NT2/D1 (cell line): ENCODE results near the gene POLR2C.

Experiments
- DNase-seq: peaks from one replicate; pipeline ENCODE4 v3.0.0-alpha.2; 2011; ENCODE audit warnings: low read depth, low spot score
- H3K27me3 ChIP-seq: 2 replicates; pipeline ENCODE4 v1.6.0; 2011; ENCODE audit warnings: mild to moderate bottlenecking; ENCODE audit not compliant: insufficient read length, insufficient read depth
- H3K36me3 ChIP-seq: 2 replicates; pipeline ENCODE4 v1.6.1; 2011; ENCODE audit warnings: mild to moderate bottlenecking, low read length, mixed read lengths; ENCODE audit not compliant: insufficient read depth, insufficient read length
- H3K4me1 ChIP-seq: 2 replicates; pipeline ENCODE4 v1.5.1; 2011; ENCODE audit not compliant: insufficient read depth, insufficient read length
- H3K4me3 ChIP-seq: 2 replicates; pipeline ENCODE4 v1.5.1; 2011; ENCODE audit warnings: low read depth; ENCODE audit not compliant: insufficient read length
- H3K9ac ChIP-seq: 2 replicates; pipeline ENCODE4 v1.6.0; 2011; ENCODE audit warnings: low read depth; ENCODE audit not compliant: insufficient read length
- H3K9me3 ChIP-seq: 2 replicates; pipeline ENCODE4 v1.5.1; 2011; ENCODE audit warnings: mild to moderate bottlenecking, low read length; ENCODE audit not compliant: insufficient read depth
- SUZ12 ChIP-seq: IDR thresholded peaks from 2 replicates; pipeline ENCODE4 v1.6.1; 2011; ENCODE audit not compliant: insufficient read length, insufficient read depth; ENCODE audit errors: extremely low read depth
- YY1 ChIP-seq: IDR thresholded peaks from 2 replicates; pipeline ENCODE4 v1.6.1; 2011; ENCODE audit not compliant: insufficient read length, insufficient read depth
- ZNF274 ChIP-seq: IDR thresholded peaks from 2 replicates; pipeline ENCODE4 v1.6.1; 2011; ENCODE audit warnings: mild to moderate bottlenecking, low read depth, low read length

The POLR2C gene

GRCh38 chr16:57462209-57462977 is at the start of gene POLR2C:
TSS of gene POLR2C (plus strand) at chr16:57462679. CDS start at chr16:57462725, 46 bp downstream.
- TF ChIP-seq ZNF274 = no peak
- TF ChIP-seq SUZ12 = no peak
- no peak for TF ChIP-seq YY1
- peaks cover 85% of the 10 kb centered on the region for H3K36me3 ChIP-seq
- DNase-seq = peak; percentile 87

GRCh38 chr16:57413301-57413730 is 49.2 kb upstream of the POLR2C start:
- H3K9me3 ChIP-seq = no peaks in the 10 kb centered on the region
- peaks cover 2% of the 10 kb centered on the region for H3K27me3 ChIP-seq
- TF ChIP-seq SUZ12 (no peak), ZNF274 (no peak)
- no peak for DNase-seq
- no peaks in the 10 kb centered on the region for H3K36me3 ChIP-seq
- peaks cover 23% of the 10 kb centered on the region for H3K4me1 ChIP-seq
- H3K4me3 ChIP-seq = no peak overlapping the region
- no peak overlapping the region for H3K9ac ChIP-seq

More at GRCh38 chr16:57462209-57462977, at the start of gene POLR2C:
- no peaks in the 10 kb centered on the region for H3K9me3 ChIP-seq
- H3K4me1 ChIP-seq = peaks cover 3% of the 10 kb centered on the region
- peak within 1 kb of the TSS; percentile 90 for H3K4me3 ChIP-seq
- peak within 1 kb of the TSS; percentile 94 for H3K9ac ChIP-seq
- H3K27me3 ChIP-seq = no peaks in the 10 kb centered on the region

- peaks cover 23% of the 10 kb centered on the region for H3K4me1 ChIP-seq
- H3K9me3 ChIP-seq = no peaks in the 10 kb centered on the region
- no peak overlapping the region for H3K9ac ChIP-seq
- H3K4me3 ChIP-seq = no peak overlapping the region
- no peak for DNase-seq
- no peaks in the 10 kb centered on the region for H3K36me3 ChIP-seq
- TF ChIP-seq SUZ12 (no peak), ZNF274 (no peak), YY1 (no peak)
- H3K27me3 ChIP-seq = peaks cover 2% of the 10 kb centered on the region
Observed at GRCh38 chr16:57413733-57414132, 48.7 kb upstream of the POLR2C start.

GRCh38 chr16:57416084-57416483 is 46.4 kb upstream of the POLR2C start:
- Histone ChIP-seq H3K4me3 (no peak overlapping the region), H3K27me3 (no peaks in the 10 kb centered on the region), H3K4me1 (peaks cover 11% of the 10 kb centered on the region), H3K9ac (peak overlapping the region; percentile 70), H3K9me3 (no peaks in the 10 kb centered on the region), H3K36me3 (no peaks in the 10 kb centered on the region)
- TF ChIP-seq ZNF274 (no peak), YY1 (no peak)
- no peak for DNase-seq

GRCh38 chr16:57419506-57419905 is 43.0 kb upstream of the POLR2C start:
- TF ChIP-seq ZNF274 (no peak), YY1 (no peak), SUZ12 (no peak)
- Histone ChIP-seq H3K9me3 (no peaks in the 10 kb centered on the region), H3K36me3 (no peaks in the 10 kb centered on the region), H3K27me3 (no peaks in the 10 kb centered on the region), H3K9ac (no peak overlapping the region), H3K4me3 (no peak overlapping the region), H3K4me1 (peaks cover 8% of the 10 kb centered on the region)
- DNase-seq = no peak

GRCh38 chr16:57422026-57422944 is 40.2 kb upstream of the POLR2C start:
- H3K36me3 ChIP-seq = peaks cover 10% of the 10 kb centered on the region
- H3K9me3 ChIP-seq = no peaks in the 10 kb centered on the region
- H3K27me3 ChIP-seq = no peaks in the 10 kb centered on the region
- TF ChIP-seq ZNF274 = no peak
- no peak for TF ChIP-seq SUZ12
- no peak for TF ChIP-seq YY1
- H3K4me1 ChIP-seq = peaks cover 3% of the 10 kb centered on the region
- no peak overlapping the region for H3K4me3 ChIP-seq
- H3K9ac ChIP-seq = no peak overlapping the region
- DNase-seq = no peak

GRCh38 chr16:57423152-57423551 is 39.3 kb upstream of the POLR2C start:
- Histone ChIP-seq H3K36me3 (peaks cover 18% of the 10 kb centered on the region), H3K4me3 (no peak overlapping the region), H3K9me3 (no peaks in the 10 kb centered on the region), H3K9ac (no peak overlapping the region), H3K27me3 (no peaks in the 10 kb centered on the region), H3K4me1 (peaks cover 3% of the 10 kb centered on the region)
- TF ChIP-seq SUZ12 (no peak), ZNF274 (no peak), YY1 (no peak)
- DNase-seq = no peak
